SK-N-SH (cell line): Measurements from ENCODE around the gene LMOD3. TPM values are rescaled to one million over a fixed set of nuclear protein-coding genes. Genes with fewer than 3 reads are reported as not detected.
A peak's percentile ranks its signal among the peaks of the same experiment; 100 is the strongest.

Experiments used
- CTCF ChIA-PET: fragments of 300-600, 350-600 bp; formaldehyde crosslinking; extraction: SDS; loops from one replicate; lab custom pipeline; 2021; lab: Yijun Ruan, JAX
- POLR2A ChIA-PET: fragments of 350-600 bp; sonication (Branson Sonifier 250); formaldehyde crosslinking; extraction: SDS; loops from one replicate; lab custom pipeline; 2020; ENCODE audit warnings: antibody characterized with exemption, inconsistent platforms; lab: Yijun Ruan, JAX
- DNase-seq: peaks from one replicate; pipeline ENCODE4 v3.0.0; 2012
- H2AFZ ChIP-seq: fragments of 200-600 bp; sonication (generic); 2 replicates; pipeline ENCODE4 v1.8.1; 2016; ENCODE audit warnings: antibody characterized with exemption, mild to moderate bottlenecking, low read depth
- H3F3A ChIP-seq: fragments of 200-600 bp; sonication (generic); replicated peaks from 2 replicates; pipeline ENCODE3; 2016; ENCODE audit warnings: antibody characterized with exemption, mild to moderate bottlenecking; ENCODE audit not compliant: insufficient read depth
- H3K27ac ChIP-seq, 2 experiments: fragments of 200-500 bp in 1 of 2; fragments of 200-600 bp in 1 of 2; sonication (Bioruptor generic) in 1 of 2; sonication (generic), shearing (Covaris generic) in 1 of 2; 2 replicates each; pipeline versions ENCODE4 v1.5.1 to v1.6.1; 2014 to 2016; ENCODE audit warnings: low read depth in 2 of 2, inconsistent platforms in 1 of 2, low read length in 1 of 2, mild to moderate bottlenecking in 1 of 2, mixed read lengths in 1 of 2
- H3K27me3 ChIP-seq: fragments of 200-600 bp; sonication (generic), shearing (Covaris generic); 2 replicates; pipeline ENCODE4 v1.6.1; 2016; ENCODE audit warnings: mixed run types; ENCODE audit not compliant: insufficient read depth
- H3K36me3 ChIP-seq, 2 experiments: fragments of 200-500 bp in 1 of 2; fragments of 200-600 bp in 1 of 2; sonication (Bioruptor generic) in 1 of 2; sonication (generic) in 1 of 2; replicated peaks in 1 of 2; 2 replicates each; pipeline versions ENCODE3 to v1.5.1; 2014 to 2016; ENCODE audit warnings: low read length in 1 of 2, mild to moderate bottlenecking in 1 of 2; ENCODE audit not compliant: insufficient read depth in 2 of 2, control insufficient read depth in 1 of 2
- H3K4me1 ChIP-seq, 2 experiments: fragments of 200-500 bp in 1 of 2; fragments of 200-600 bp in 1 of 2; sonication (Bioruptor generic) in 1 of 2; sonication (generic), shearing (Covaris generic) in 1 of 2; 2 replicates each; pipeline versions ENCODE4 v1.5.1 to v1.6.1; 2014 to 2016; ENCODE audit warnings: low read depth in 1 of 2, low read length in 1 of 2, mixed run types in 1 of 2; ENCODE audit not compliant: insufficient read depth in 2 of 2, control insufficient read depth in 1 of 2
- H3K4me2 ChIP-seq: fragments of 200-600 bp; sonication (generic), shearing (Covaris generic); 2 replicates; pipeline ENCODE4 v1.6.1; 2017; ENCODE audit warnings: mixed run types
- H3K4me3 ChIP-seq, 2 experiments: fragments of 200-500 bp in 1 of 2; fragments of 200-600 bp in 1 of 2; sonication (Bioruptor generic) in 1 of 2; sonication (generic), shearing (Covaris generic) in 1 of 2; 2 replicates each; pipeline versions ENCODE4 v1.5.1 to v1.8.1; 2014 to 2016; ENCODE audit warnings: low read depth in 2 of 2, inconsistent platforms in 1 of 2, low read length in 1 of 2, mild to moderate bottlenecking in 1 of 2, mixed read lengths in 1 of 2, moderate library complexity in 1 of 2
- H3K79me2 ChIP-seq: fragments of 200-600 bp; sonication (generic); 2 replicates; pipeline ENCODE4 v1.8.1; 2017; ENCODE audit warnings: mild to moderate bottlenecking; ENCODE audit not compliant: insufficient read depth
- H3K9ac ChIP-seq: fragments of 200-600 bp; sonication (generic); 2 replicates; pipeline ENCODE4 v1.6.1; 2017; ENCODE audit warnings: mixed run types
- H3K9me2 ChIP-seq: fragments of 200-600 bp; sonication (generic); 2 replicates; pipeline ENCODE4 v1.6.1; 2017; ENCODE audit warnings: mixed run types
- H3K9me3 ChIP-seq: fragments of 200-600 bp; sonication (generic); 2 replicates; pipeline ENCODE4 v1.6.1; 2017; ENCODE audit warnings: mixed run types, mild to moderate bottlenecking, moderate library complexity
- H4K20me1 ChIP-seq: fragments of 200-600 bp; sonication (generic); 2 replicates; pipeline ENCODE4 v1.6.1; 2017; ENCODE audit warnings: mild to moderate bottlenecking, mixed run types; ENCODE audit not compliant: insufficient read depth
- FOXJ3 ChIP-seq: sonication (generic); formaldehyde crosslinking; IDR thresholded peaks from 2 replicates; pipeline ENCODE4 v1.5.1; 2020; ENCODE audit warnings: mild to moderate bottlenecking, missing genetic modification reagents
- GABPA ChIP-seq: IDR thresholded peaks from 2 replicates; pipeline ENCODE4 v1.4.0; 2012; ENCODE audit warnings: low read depth, mild to moderate bottlenecking
- GATA2 ChIP-seq: sonication (generic); formaldehyde crosslinking; IDR thresholded peaks from 2 replicates; pipeline ENCODE4 v1.5.0; 2020; ENCODE audit warnings: mild to moderate bottlenecking, missing genetic modification reagents
- IRF3 ChIP-seq: fragments of 150-350 bp; IDR thresholded peaks from 2 replicates; pipeline ENCODE4 v1.6.1; 2016; ENCODE audit warnings: mild to moderate bottlenecking, low read depth, low read length
- MEF2A ChIP-seq: IDR thresholded peaks from 2 replicates; pipeline ENCODE4 v1.4.0; 2012; ENCODE audit warnings: low read depth, borderline replicate concordance
- MXI1 ChIP-seq: IDR thresholded peaks from 2 replicates; pipeline ENCODE4 v1.6.1; 2012; ENCODE audit warnings: mild to moderate bottlenecking, low read depth, low read length, improper control_type of control experiment
- POLR2AphosphoS5 ChIP-seq: IDR thresholded peaks from 2 replicates; pipeline ENCODE4 v1.6.1; 2012; ENCODE audit warnings: low read depth, low read length
- RFX5 ChIP-seq: IDR thresholded peaks from 2 replicates; pipeline ENCODE4 v1.6.1; 2012; ENCODE audit warnings: mild to moderate bottlenecking, improper control_type of control experiment, low read length
- SIN3A ChIP-seq: IDR thresholded peaks from 2 replicates; pipeline ENCODE4 v1.6.1; 2012; ENCODE audit warnings: low read depth, mild to moderate bottlenecking, low read length, moderate library complexity, borderline replicate concordance
- SMC3 ChIP-seq: IDR thresholded peaks from 2 replicates; pipeline ENCODE4 v1.6.1; 2012; ENCODE audit warnings: low read depth, low read length, improper control_type of control experiment
- TCF12 ChIP-seq: IDR thresholded peaks from 2 replicates; pipeline ENCODE4 v1.4.0; 2012
- YY1 ChIP-seq: IDR thresholded peaks from 2 replicates; pipeline ENCODE4 v1.4.0; 2012; ENCODE audit warnings: low read depth, mild to moderate bottlenecking
- WGBS: methylation state at CpG from one replicate; pipeline ENCODE4 v1.1.6; 2017; ENCODE audit warnings: low lambda C conversion rate; 5-methylcytosine and 5-hydroxymethylcytosine counted together
- polyA plus RNA-seq, 3 experiments: library from polyadenylated mRNA; depleted of rRNA; stranded (reverse); fragments of >200 nt; gene quantifications; 2 replicates each; pipeline ENCODE4 v1.2.3, GENCODE V29; 2012

Gene LMOD3
- polyA plus RNA-seq, 1 of the 3 experiments (the other 2 are of a cell fraction): not detected

GRCh38 chr3:69126216-69126615 is 3.8 kb upstream of the LMOD3 start:
- ChIA-PET POLR2A (no interaction called here), CTCF (interaction anchor here (1.1 to 1.6 kb wide), 4 partner anchors 36 to 300 kb away, joined by 3 to 5 read pairs (median 4); no protein-coding TSS in a partner anchor)
- Histone ChIP-seq H3K4me1 (no peaks in the 10 kb centered on the region), H3K4me3 (no peak overlapping the region), H3K79me2 (no peaks in the 10 kb centered on the region), H3F3A (no peaks in the 10 kb centered on the region), H3K36me3 (no peaks in the 10 kb centered on the region), H4K20me1 (no peaks in the 10 kb centered on the region), H3K9ac (no peak overlapping the region), H3K27ac (no peak overlapping the region), H3K4me2 (no peak overlapping the region), H2AFZ (no peak overlapping the region), H3K27me3 (no peaks in the 10 kb centered on the region), H3K9me3 (no peaks in the 10 kb centered on the region), H3K9me2 (no peaks in the 10 kb centered on the region)
- WGBS: 76% methylated on average over 3 of the region's 3 CpGs
- TF ChIP-seq GATA2 (CRISPR knock-in tag): no peak
- TF ChIP-seq FOXJ3 (CRISPR knock-in tag): no peak
- no peak for TF ChIP-seq IRF3
- no peak for TF ChIP-seq TCF12
- TF ChIP-seq YY1: no peak
- DNase-seq: no peak

DNA sequence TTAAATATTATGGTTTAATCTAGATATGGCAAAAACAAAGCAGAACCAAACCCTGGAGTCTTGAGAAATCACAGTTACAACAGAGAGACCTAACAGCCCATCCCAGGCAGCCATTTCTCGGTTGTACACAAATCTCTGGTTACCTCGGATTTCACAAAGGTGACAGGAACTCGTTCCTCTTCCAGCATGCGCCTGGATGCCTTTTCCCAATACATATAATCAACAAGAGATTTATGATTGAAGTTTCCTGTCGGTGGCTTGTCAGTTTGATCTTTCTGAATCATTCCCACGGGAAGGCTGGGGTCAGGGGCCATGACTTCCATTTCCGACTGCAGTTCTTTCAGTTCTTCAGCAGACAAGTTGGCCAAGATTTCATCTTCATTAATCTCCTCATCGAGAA is 445 bp downstream of the LMOD3 start:
- Histone ChIP-seq H3F3A (no peaks in the 10 kb centered on the region), H3K9me3 (no peaks in the 10 kb centered on the region), H3K4me1 (no peaks in the 10 kb centered on the region), H3K9ac (no peak overlapping the region), H3K4me2 (no peak overlapping the region), H3K79me2 (no peaks in the 10 kb centered on the region), H3K9me2 (no peaks in the 10 kb centered on the region), H3K36me3 (no peaks in the 10 kb centered on the region), H3K4me3 (no peak overlapping the region), H3K27ac (no peak overlapping the region), H2AFZ (peak overlapping the region; percentile 14; the same call in 1 of the 2 replicates), H3K27me3 (no peaks in the 10 kb centered on the region), H4K20me1 (no peaks in the 10 kb centered on the region)
- POLR2A ChIA-PET: no interaction called here
- DNase-seq: no peak
- CTCF ChIA-PET: interaction anchor here (0.6 to 6.7 kb wide), 16 partner anchors 8 to 560 kb away, joined by 3 to 58 read pairs (median 5); no protein-coding TSS in a partner anchor
- WGBS: 71% methylated on average over 8 of the region's 8 CpGs
- no peak for TF ChIP-seq SMC3
- TF ChIP-seq SIN3A: no peak
- no peak for TF ChIP-seq POLR2AphosphoS5
- no peak for TF ChIP-seq RFX5

DNA sequence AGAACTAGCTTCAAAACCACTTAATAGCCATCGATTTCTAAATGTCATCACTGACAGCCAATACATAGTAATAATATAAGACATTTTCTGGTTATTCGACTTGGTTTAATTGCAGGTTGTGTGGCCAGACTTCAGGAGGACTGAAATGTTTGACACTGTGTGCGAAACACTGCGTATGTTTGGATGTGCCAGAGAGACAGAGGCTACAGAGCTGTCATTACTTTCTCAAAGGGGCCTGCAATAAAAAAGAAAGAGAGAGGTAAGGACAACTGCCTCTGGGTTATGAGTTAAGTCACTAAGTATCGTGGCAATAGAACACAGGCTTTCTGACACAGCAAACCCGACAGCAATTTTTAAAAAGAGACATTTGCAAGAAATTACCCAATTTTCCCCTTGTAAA is 882 bp downstream of the LMOD3 start:
- Histone ChIP-seq H4K20me1 (no peaks in the 10 kb centered on the region), H3K36me3 (no peaks in the 10 kb centered on the region), H3K79me2 (no peaks in the 10 kb centered on the region), H3K27ac (no peak overlapping the region), H3F3A (no peaks in the 10 kb centered on the region), H2AFZ (peak overlapping the region; percentile 14; the same call in 1 of the 2 replicates), H3K9me3 (no peaks in the 10 kb centered on the region), H3K9me2 (no peaks in the 10 kb centered on the region), H3K9ac (no peak overlapping the region), H3K4me1 (no peaks in the 10 kb centered on the region), H3K4me3 (no peak overlapping the region), H3K27me3 (no peaks in the 10 kb centered on the region), H3K4me2 (no peak overlapping the region)
- no peak for TF ChIP-seq MXI1
- no peak for TF ChIP-seq FOXJ3 (CRISPR knock-in tag)
- TF ChIP-seq YY1: no peak
- TF ChIP-seq POLR2AphosphoS5: no peak
- TF ChIP-seq MEF2A: no peak
- TF ChIP-seq SIN3A: no peak
- TF ChIP-seq IRF3: no peak
- no peak for TF ChIP-seq GABPA
- WGBS: 70% methylated on average over 6 of the region's 6 CpGs
- DNase-seq: no peak
- ChIA-PET POLR2A (no interaction called here), CTCF (interaction anchor here (0.6 to 6.7 kb wide), 42 partner anchors 9 to 864 kb away, joined by 3 to 58 read pairs (median 5); partner anchors contain the start of gene ARL6IP5)
